IMR-90 (cell line): Measurements from ENCODE around the gene CDS2. TPM values are rescaled to one million over a fixed set of nuclear protein-coding genes. Genes with fewer than 3 reads are reported as not detected.

Experiments
- ATAC-seq: fragments of 200-7000 bp; cut with Tn5 transposase; 2 replicates; pipeline ENCODE4 v1.9.1; 2020; ENCODE audit warnings: low read depth, mild to moderate bottlenecking, moderate library complexity
- BruUV-seq: library from RNA; stranded (reverse); fragments of 400-500 nt; replicated peaks from 2 replicates; lab custom pipeline; 2021; lab: Mats Ljungman, UMichigan
- CTCF ChIA-PET: fragments of 300-600 bp; formaldehyde crosslinking; extraction: SDS; loops from one replicate; lab custom pipeline; 2021; ENCODE audit warnings: antibody characterized with exemption; lab: Yijun Ruan, JAX
- POLR2A ChIA-PET: fragments of 300-600 bp; sonication (Branson Sonifier 250); formaldehyde crosslinking; loops from one replicate; lab custom pipeline; 2022; ENCODE audit warnings: antibody characterized with exemption; ENCODE audit not compliant: unreplicated experiment; lab: Charles Lee
- DNase-seq: peaks from one replicate; pipeline ENCODE4 v3.0.0; 2013
- H2AFZ ChIP-seq: replicated peaks from 2 replicates; pipeline ENCODE3; 2013; ENCODE audit warnings: low read length, mild to moderate bottlenecking; ENCODE audit not compliant: poor library complexity
- H2AK5ac ChIP-seq: 2 replicates; pipeline ENCODE4 v1.6.1; 2013; ENCODE audit warnings: low read depth, low read length, inconsistent platforms
- H2AK9ac ChIP-seq: replicated peaks from 2 replicates; pipeline ENCODE3; 2013; ENCODE audit warnings: mild to moderate bottlenecking, low read depth, low read length, moderate library complexity; ENCODE audit not compliant: poor library complexity
- H2BK120ac ChIP-seq: 2 replicates; pipeline ENCODE4 v1.6.1; 2013; ENCODE audit warnings: low read depth, low read length, inconsistent platforms
- H2BK15ac ChIP-seq: 3 replicates; pipeline ENCODE4 v1.6.1; 2013; ENCODE audit warnings: low read depth, low read length, inconsistent platforms
- H2BK20ac ChIP-seq: 2 replicates; pipeline ENCODE4 v1.6.1; 2013; ENCODE audit warnings: low read depth, mild to moderate bottlenecking, inconsistent platforms, low read length, moderate library complexity
- H2BK5ac ChIP-seq: 2 replicates; pipeline ENCODE4 v1.6.1; 2013; ENCODE audit warnings: mild to moderate bottlenecking, low read depth, low read length, inconsistent platforms; ENCODE audit not compliant: poor library complexity, severe bottlenecking
- H3K14ac ChIP-seq: replicated peaks from 2 replicates; pipeline ENCODE4 v1.6.1; 2013; ENCODE audit warnings: low read depth, low read length, inconsistent platforms
- H3K18ac ChIP-seq: 2 replicates; pipeline ENCODE4 v1.6.1; 2013; ENCODE audit warnings: low read depth, low read length, control low read depth
- H3K23ac ChIP-seq: 2 replicates; pipeline ENCODE4 v1.6.1; 2013; ENCODE audit warnings: low read depth, low read length, inconsistent platforms
- H3K27ac ChIP-seq: 2 replicates; pipeline ENCODE4 v1.5.1; 2013; ENCODE audit warnings: mild to moderate bottlenecking, control low read depth, low read length; ENCODE audit not compliant: insufficient read depth
- H3K27me3 ChIP-seq: 2 replicates; pipeline ENCODE4 v1.6.1; 2013; ENCODE audit warnings: low read length; ENCODE audit not compliant: control insufficient read depth, insufficient read depth
- H3K36me3 ChIP-seq: 2 replicates; pipeline ENCODE4 v1.6.1; 2013; ENCODE audit warnings: low read length, mixed read lengths; ENCODE audit not compliant: control insufficient read depth, insufficient read depth
- H3K4ac ChIP-seq: 2 replicates; pipeline ENCODE4 v1.6.1; 2013; ENCODE audit warnings: low read depth, low read length, inconsistent platforms
- H3K4me1 ChIP-seq: 2 replicates; pipeline ENCODE4 v1.6.1; 2013; ENCODE audit warnings: low read length, mixed read lengths; ENCODE audit not compliant: control insufficient read depth, insufficient read depth
- H3K4me2 ChIP-seq: 2 replicates; pipeline ENCODE4 v1.6.1; 2013; ENCODE audit warnings: low read depth, mild to moderate bottlenecking, control low read depth, low read length, moderate library complexity
- H3K4me3 ChIP-seq: 2 replicates; pipeline ENCODE4 v1.5.1; 2013; ENCODE audit warnings: low read depth, mild to moderate bottlenecking, control low read depth, low read length, moderate library complexity; ENCODE audit not compliant: insufficient read depth
- H3K56ac ChIP-seq: 2 replicates; pipeline ENCODE4 v1.6.1; 2013; ENCODE audit warnings: low read length, inconsistent platforms; ENCODE audit not compliant: insufficient read depth; ENCODE audit errors: extremely low read depth
- H3K79me1 ChIP-seq, 2 experiments: 2 replicates each; pipeline ENCODE4 v1.6.1; 2013; ENCODE audit warnings: low read length in 2 of 2, inconsistent platforms in 1 of 2, low read depth in 1 of 2
- H3K9ac ChIP-seq: 2 replicates; pipeline ENCODE4 v1.6.1; 2013; ENCODE audit warnings: low read depth, low read length, control low read depth
- H3K9me1 ChIP-seq: 2 replicates; pipeline ENCODE4 v1.6.1; 2013; ENCODE audit warnings: low read length, inconsistent platforms; ENCODE audit not compliant: insufficient read depth
- H3K9me3 ChIP-seq: 2 replicates; pipeline ENCODE4 v1.6.1; 2013; ENCODE audit warnings: low read length; ENCODE audit not compliant: control insufficient read depth, insufficient read depth
- H4K20me1 ChIP-seq: 2 replicates; pipeline ENCODE4 v1.6.1; 2013; ENCODE audit warnings: low read length, inconsistent platforms; ENCODE audit not compliant: insufficient read depth
- H4K5ac ChIP-seq: 2 replicates; pipeline ENCODE4 v1.6.1; 2013; ENCODE audit warnings: mild to moderate bottlenecking, low read depth, low read length, control low read depth
- H4K8ac ChIP-seq, 2 experiments: 2 replicates each; pipeline ENCODE4 v1.6.1; 2013; ENCODE audit warnings: low read depth in 2 of 2, low read length in 2 of 2, control low read depth in 1 of 2, inconsistent platforms in 1 of 2
- H4K91ac ChIP-seq: 2 replicates; pipeline ENCODE4 v1.6.1; 2013; ENCODE audit warnings: low read depth, low read length, inconsistent platforms; ENCODE audit not compliant: insufficient read depth
- BHLHE40 ChIP-seq: fragments of 150-350 bp; IDR thresholded peaks from 2 replicates; pipeline ENCODE4 v1.6.1; 2016; ENCODE audit warnings: mild to moderate bottlenecking, low read depth, low read length
- CEBPB ChIP-seq: IDR thresholded peaks from 2 replicates; pipeline ENCODE4 v1.6.1; 2012; ENCODE audit warnings: low read depth, low read length, improper control_type of control experiment
- CHD1 ChIP-seq: IDR thresholded peaks from 2 replicates; pipeline ENCODE4 v1.6.1; 2012; ENCODE audit warnings: low read depth, low read length, improper control_type of control experiment
- ELK1 ChIP-seq: fragments of 150-350 bp; IDR thresholded peaks from 2 replicates; pipeline ENCODE4 v1.6.1; 2016; ENCODE audit warnings: low read depth, mild to moderate bottlenecking, low read length, moderate library complexity, borderline replicate concordance
- FOS ChIP-seq: fragments of 150-350 bp; IDR thresholded peaks from 2 replicates; pipeline ENCODE4 v1.6.1; 2016; ENCODE audit warnings: low read depth, low read length
- MXI1 ChIP-seq: IDR thresholded peaks from 2 replicates; pipeline ENCODE4 v1.6.1; 2012; ENCODE audit warnings: low read depth, mild to moderate bottlenecking, low read length, moderate library complexity, borderline replicate concordance
- NFE2L2 ChIP-seq: fragments of 150-350 bp; IDR thresholded peaks from 2 replicates; pipeline ENCODE4 v1.6.1; 2016; ENCODE audit warnings: low read depth, mild to moderate bottlenecking, low read length
- POLR2A ChIP-seq: IDR thresholded peaks from 2 replicates; pipeline ENCODE4 v1.6.1; 2012; ENCODE audit warnings: mild to moderate bottlenecking, low read depth, low read length
- RAD21 ChIP-seq: IDR thresholded peaks from 2 replicates; pipeline ENCODE4 v1.6.1; 2012; ENCODE audit warnings: low read length, improper control_type of control experiment
- RCOR1 ChIP-seq: IDR thresholded peaks from 2 replicates; pipeline ENCODE4 v1.6.1; 2012; ENCODE audit warnings: mild to moderate bottlenecking, low read length, improper control_type of control experiment; ENCODE audit not compliant: insufficient replicate concordance
- RFX5 ChIP-seq: IDR thresholded peaks from 2 replicates; pipeline ENCODE4 v1.8.0; 2012; ENCODE audit warnings: low read depth, mild to moderate bottlenecking, low read length, moderate library complexity
- SMC3 ChIP-seq: fragments of 150-350 bp; IDR thresholded peaks from 2 replicates; pipeline ENCODE4 v1.6.1; 2016; ENCODE audit warnings: low read depth, mild to moderate bottlenecking, antibody characterized with exemption, low read length, moderate library complexity
- WGBS, 2 experiments: methylation state at CpG; one replicate each; pipeline versions ENCODE4 v1.1.5 to v1.1.7; 2013; ENCODE audit warnings: missing lambda C conversion rate in 2 of 2; ENCODE audit not compliant: insufficient read length in 1 of 2; ENCODE audit errors: extremely low coverage in 2 of 2; 5-methylcytosine and 5-hydroxymethylcytosine counted together
- dilution Hi-C: fragments of 300-500 bp; cut with HindIII; formaldehyde crosslinking; loops from one replicate; pipeline ENCODE4 v1.14.3; 2018; ENCODE audit warnings: low sequenced_read_pairs; ENCODE audit not compliant: unreplicated experiment
- in situ Hi-C: fragments of 300-500 bp; cut with MboI; formaldehyde crosslinking; loops from 3 replicates; pipeline ENCODE4 v1.14.3; 2019; ENCODE audit warnings: low sequenced_read_pairs, inconsistent platforms, mixed read lengths
- intact Hi-C: fragments of 100-400 bp; cut with micrococcal nuclease; formaldehyde crosslinking; loops from 2 replicates; pipeline ENCODE4 v1.10.0; 2022
- polyA plus RNA-seq, 3 experiments: library from polyadenylated mRNA; depleted of rRNA; stranded (reverse); fragments of >200 nt; gene quantifications; 2 replicates each; pipeline ENCODE4 v1.2.3, GENCODE V29; 2012; ENCODE audit warnings: low replicate concordance in 1 of 3
- total RNA-seq: library from RNA; depleted of rRNA; stranded (reverse); fragments of >200 nt; gene quantifications from 2 replicates; pipeline ENCODE4 v1.2.3, GENCODE V29; 2012
- TF ChIP-seq, protein P1 (sequence below): fragments of 150-350 bp; IDR thresholded peaks from 2 replicates; pipeline ENCODE4 v1.6.1; 2017; ENCODE audit warnings: mild to moderate bottlenecking, antibody characterized with exemption, low read length, low read depth
- TF ChIP-seq, protein P2 (sequence below): conservative IDR thresholded peaks from 2 replicates; pipeline ENCODE4 v1.5.1; 2012; ENCODE audit warnings: mild to moderate bottlenecking, low read depth, low read length, improper control_type of control experiment

CDS2 gene
- total and polyA plus RNA-seq, 2 of the 4 experiments (the other 2 are of a cell fraction), result 17.0 to 47.1 TPM

DNA sequence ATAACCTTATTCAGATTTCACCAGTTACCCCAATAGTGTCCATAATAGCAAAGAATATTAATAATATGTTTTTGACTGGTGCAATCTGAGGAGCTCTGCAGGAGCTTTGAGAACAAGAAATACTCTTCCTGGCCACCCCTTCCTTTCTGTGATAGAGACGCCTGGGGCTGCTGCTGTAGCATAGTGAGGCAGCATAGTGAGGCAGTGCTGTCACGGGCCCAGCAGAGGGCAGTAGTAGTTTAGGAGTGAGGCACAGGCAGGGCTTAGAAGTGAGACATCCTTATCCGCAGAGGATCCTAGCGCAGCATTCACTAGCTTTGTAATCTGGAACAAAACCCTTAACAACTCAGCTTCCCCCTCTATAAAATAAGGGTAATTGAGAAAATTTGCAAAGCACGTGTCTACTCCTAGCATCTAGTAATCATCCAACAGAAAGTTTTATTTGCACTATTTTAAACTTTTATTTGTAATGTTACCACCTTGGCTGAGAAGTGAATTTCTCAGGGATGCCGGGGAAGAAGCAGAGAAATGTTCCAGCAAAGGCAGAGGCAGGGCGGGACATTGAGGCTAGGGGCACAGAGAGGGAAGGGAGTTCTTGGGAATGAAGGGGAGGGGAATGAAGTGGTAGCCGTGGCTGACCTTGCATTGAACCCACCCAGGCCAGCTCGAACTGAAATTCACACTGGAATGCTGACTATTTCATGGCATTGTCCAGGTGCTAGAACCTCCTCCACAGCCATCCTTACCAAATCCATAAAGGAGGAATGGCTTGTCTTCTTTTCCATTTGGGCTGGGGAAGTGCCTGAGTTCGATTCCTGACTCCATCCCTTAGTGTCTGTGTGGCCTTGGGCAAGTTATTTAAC lies 78.8 kb downstream of the CDS2 start:
- H2AFZ ChIP-seq, result no peak overlapping the region
- H2AK5ac ChIP-seq, result no peak overlapping the region
- H4K8ac ChIP-seq, result no peak overlapping the region
- H2BK20ac ChIP-seq, result no peak overlapping the region
- no peaks in the 10 kb centered on the region for H3K9me3 ChIP-seq
- H3K9me1 ChIP-seq, result no peaks in the 10 kb centered on the region
- DNase-seq, result peak; percentile 76
- H3K36me3 ChIP-seq, result no peaks in the 10 kb centered on the region
- no CpG with 5 or more reads among the region's 10 CpGs for WGBS, 2 experiments
- no peak overlapping the region for H3K4ac ChIP-seq
- H3K27me3 ChIP-seq, result no peaks in the 10 kb centered on the region
- no peak overlapping the region for H3K4me2 ChIP-seq
- no peak overlapping the region for H2AK9ac ChIP-seq
- in situ Hi-C loops, result loop anchor here (5.0 kb wide), 1 partner anchor 242 kb away; no protein-coding TSS in a partner anchor
- H3K4me1 ChIP-seq, result no peaks in the 10 kb centered on the region
- ChIA-PET CTCF (interaction anchor here (0.5 to 1.8 kb wide), 17 partner anchors 12 to 860 kb away, joined by 3 to 15 read pairs (median 3); partner anchors contain the start of gene CDS2), POLR2A (no interaction called here)
- H3K23ac ChIP-seq, result no peak overlapping the region
- ATAC-seq, result peak; percentile 100
- no peaks in the 10 kb centered on the region; a peak in 1 of 4 replicates for H3K79me1 ChIP-seq
- no peak overlapping the region for H2BK5ac ChIP-seq
- no peak overlapping the region for H3K14ac ChIP-seq
- H3K18ac ChIP-seq, result no peak overlapping the region
- H3K4me3 ChIP-seq, result no peak overlapping the region
- H3K56ac ChIP-seq, result no peak overlapping the region
- H4K91ac ChIP-seq, result no peak overlapping the region
- no peak overlapping the region for H2BK15ac ChIP-seq
- dilution Hi-C loops, result no loop called here
- no peak overlapping the region for H3K27ac ChIP-seq
- no peaks in the 10 kb centered on the region; the same call in 1 of the 2 replicates for H4K20me1 ChIP-seq
- H4K5ac ChIP-seq, result no peak overlapping the region
- H3K9ac ChIP-seq, result no peak overlapping the region
- BruUV-seq, result no TSS peak
- H2BK120ac ChIP-seq, result no peak overlapping the region
- intact Hi-C loops, result loop anchor here (1.0 kb wide), 2 partner anchors 18 to 243 kb away; no protein-coding TSS in a partner anchor
- no peak for TF ChIP-seq MXI1
- TF ChIP-seq, protein P1, sequence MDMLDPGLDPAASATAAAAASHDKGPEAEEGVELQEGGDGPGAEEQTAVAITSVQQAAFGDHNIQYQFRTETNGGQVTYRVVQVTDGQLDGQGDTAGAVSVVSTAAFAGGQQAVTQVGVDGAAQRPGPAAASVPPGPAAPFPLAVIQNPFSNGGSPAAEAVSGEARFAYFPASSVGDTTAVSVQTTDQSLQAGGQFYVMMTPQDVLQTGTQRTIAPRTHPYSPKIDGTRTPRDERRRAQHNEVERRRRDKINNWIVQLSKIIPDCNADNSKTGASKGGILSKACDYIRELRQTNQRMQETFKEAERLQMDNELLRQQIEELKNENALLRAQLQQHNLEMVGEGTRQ, result no peak; the same call in 1 of the 2 replicates
- TF ChIP-seq, protein P2, sequence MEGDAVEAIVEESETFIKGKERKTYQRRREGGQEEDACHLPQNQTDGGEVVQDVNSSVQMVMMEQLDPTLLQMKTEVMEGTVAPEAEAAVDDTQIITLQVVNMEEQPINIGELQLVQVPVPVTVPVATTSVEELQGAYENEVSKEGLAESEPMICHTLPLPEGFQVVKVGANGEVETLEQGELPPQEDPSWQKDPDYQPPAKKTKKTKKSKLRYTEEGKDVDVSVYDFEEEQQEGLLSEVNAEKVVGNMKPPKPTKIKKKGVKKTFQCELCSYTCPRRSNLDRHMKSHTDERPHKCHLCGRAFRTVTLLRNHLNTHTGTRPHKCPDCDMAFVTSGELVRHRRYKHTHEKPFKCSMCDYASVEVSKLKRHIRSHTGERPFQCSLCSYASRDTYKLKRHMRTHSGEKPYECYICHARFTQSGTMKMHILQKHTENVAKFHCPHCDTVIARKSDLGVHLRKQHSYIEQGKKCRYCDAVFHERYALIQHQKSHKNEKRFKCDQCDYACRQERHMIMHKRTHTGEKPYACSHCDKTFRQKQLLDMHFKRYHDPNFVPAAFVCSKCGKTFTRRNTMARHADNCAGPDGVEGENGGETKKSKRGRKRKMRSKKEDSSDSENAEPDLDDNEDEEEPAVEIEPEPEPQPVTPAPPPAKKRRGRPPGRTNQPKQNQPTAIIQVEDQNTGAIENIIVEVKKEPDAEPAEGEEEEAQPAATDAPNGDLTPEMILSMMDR, result peak; percentile 89
- no peak for TF ChIP-seq POLR2A
- TF ChIP-seq CHD1, result no peak
- TF ChIP-seq ELK1, result no peak
- TF ChIP-seq SMC3, result peak; percentile 72
- no peak for TF ChIP-seq CEBPB
- TF ChIP-seq NFE2L2, result no peak
- TF ChIP-seq RAD21, result peak; percentile 86
- no peak for TF ChIP-seq FOS
- TF ChIP-seq BHLHE40, result no peak
- no peak for TF ChIP-seq RCOR1
- no peak for TF ChIP-seq RFX5
